NCI-H2171 (cell line): Measurements from ENCODE around the gene TMEM106A.
"Not testable (repeated sequence)": the region's sequence is repeated elsewhere in the genome, so short reads cannot be mapped to it uniquely, and the experiment has no call there.

Experiments used
- DNase-seq: peaks from one replicate; lab custom pipeline; 2025; lab: John Stamatoyannopoulos, UW

Gene TMEM106A, protein sequence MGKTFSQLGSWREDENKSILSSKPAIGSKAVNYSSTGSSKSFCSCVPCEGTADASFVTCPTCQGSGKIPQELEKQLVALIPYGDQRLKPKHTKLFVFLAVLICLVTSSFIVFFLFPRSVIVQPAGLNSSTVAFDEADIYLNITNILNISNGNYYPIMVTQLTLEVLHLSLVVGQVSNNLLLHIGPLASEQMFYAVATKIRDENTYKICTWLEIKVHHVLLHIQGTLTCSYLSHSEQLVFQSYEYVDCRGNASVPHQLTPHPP

DNA sequence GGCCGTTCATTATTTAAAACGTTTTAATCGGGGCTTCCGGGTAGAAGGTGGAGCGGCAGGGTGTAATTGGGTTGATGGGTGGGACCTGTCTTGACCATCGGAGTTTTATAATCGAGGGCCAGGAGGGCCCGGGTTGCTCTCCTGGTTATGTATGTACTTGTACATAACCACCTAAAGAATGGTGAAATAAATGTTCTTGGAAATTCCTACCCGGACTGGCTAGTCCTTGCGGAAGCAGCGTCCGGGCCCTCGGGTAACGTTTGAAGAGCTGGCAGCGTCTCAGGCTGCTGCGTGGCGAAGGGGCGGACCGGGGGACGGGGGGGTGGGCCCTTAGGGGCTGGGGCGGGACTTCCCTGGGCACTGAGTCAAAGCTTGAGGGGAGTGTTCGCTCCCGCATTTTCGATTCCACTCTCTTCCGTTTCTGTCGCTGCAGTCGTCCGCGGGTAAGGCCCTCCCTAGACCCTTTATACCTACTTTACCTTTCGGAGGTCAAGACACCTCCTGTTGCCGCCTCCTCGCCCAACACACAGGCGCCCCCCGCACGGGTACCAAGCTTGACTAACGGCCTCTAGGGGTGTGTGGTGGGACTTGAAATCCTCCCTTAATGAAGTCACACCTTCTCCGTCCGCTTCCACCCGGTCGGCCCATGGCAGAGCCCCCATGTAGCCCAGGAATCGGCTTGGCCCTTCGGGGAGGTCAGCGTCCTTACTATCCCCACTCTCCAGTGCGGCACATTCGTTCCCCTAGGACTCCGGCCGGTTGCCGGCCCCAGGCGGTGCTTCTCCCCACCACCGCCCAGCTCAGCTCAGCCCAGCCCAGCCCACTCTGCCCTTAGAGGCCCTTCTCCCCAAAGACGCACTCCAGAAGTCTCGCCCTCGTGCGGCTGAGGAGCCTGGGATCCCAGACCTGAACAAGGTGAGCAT lies at the start of gene TMEM106A:
Gene TMEM106A, plus strand, starts transcription at position 396 of the 923 bp plus-strand sequence. CDS start 1,167 bp downstream, outside the sequence.
- DNase-seq: no peak

- DNase-seq: not testable (repeated sequence)
These were observed 45.7 kb upstream of the TMEM106A start for GRCh38 chr17:43165971-43166370.

DNA sequence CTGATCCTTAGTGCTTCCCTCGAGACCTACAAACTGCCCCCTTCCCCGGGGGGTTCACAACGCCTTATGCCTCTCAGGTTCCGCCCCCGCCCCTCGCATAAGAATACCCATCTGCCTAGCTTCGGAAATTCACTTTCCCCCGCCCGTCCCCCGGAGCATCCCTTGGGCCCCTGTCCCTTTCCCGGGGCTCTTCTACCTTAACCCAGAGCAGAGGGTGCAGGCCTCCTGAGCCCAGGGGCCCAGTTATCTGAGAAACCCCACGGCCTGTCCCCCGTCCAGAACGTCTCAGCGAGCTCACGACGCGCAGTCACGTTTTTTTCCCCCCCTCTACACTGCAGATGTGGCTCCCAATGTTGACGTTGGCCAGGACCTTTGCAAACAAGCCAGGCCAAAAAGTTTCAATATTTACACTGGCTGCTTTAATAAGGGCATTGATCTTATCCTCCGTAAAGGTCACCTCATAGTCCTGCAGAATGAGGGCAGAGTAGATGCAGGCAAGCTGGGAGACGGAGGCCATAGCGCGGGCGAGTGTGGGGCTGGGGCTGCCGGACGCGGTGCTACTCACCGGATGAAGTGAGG lies 42.0 kb upstream of the TMEM106A start:
- peak; percentile 41 for DNase-seq

DNA sequence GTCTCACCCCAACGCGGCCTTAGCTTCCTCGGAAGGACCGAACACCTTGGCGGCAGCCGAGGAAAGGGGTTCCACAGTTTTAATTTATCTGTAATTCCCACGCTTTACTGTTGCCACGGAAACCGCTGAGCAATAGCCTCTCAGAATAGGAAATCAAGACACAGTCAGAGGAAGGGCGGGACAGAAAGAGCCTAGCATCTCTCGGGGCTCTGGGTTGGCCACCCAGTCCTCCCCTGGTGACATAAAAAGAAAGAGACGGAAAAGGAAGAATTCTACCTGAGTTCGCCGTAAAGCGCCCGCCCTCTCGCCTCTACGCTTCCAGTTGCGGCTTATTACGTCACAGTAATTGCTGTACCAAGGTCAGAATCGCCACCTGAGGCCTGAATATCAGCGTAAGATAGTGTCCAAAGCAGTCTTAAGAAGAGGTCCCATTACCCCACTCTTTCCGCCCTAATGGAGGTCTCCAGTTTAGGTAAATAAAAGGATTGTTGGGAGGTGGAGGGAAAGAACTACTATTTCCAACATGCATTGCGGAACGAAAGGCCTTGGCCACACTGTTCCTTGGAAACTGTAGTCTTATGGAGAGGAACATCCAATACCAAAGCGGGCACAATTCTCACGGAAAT lies 41.4 kb upstream of the TMEM106A start:
- DNase-seq: peak; percentile 94

DNA sequence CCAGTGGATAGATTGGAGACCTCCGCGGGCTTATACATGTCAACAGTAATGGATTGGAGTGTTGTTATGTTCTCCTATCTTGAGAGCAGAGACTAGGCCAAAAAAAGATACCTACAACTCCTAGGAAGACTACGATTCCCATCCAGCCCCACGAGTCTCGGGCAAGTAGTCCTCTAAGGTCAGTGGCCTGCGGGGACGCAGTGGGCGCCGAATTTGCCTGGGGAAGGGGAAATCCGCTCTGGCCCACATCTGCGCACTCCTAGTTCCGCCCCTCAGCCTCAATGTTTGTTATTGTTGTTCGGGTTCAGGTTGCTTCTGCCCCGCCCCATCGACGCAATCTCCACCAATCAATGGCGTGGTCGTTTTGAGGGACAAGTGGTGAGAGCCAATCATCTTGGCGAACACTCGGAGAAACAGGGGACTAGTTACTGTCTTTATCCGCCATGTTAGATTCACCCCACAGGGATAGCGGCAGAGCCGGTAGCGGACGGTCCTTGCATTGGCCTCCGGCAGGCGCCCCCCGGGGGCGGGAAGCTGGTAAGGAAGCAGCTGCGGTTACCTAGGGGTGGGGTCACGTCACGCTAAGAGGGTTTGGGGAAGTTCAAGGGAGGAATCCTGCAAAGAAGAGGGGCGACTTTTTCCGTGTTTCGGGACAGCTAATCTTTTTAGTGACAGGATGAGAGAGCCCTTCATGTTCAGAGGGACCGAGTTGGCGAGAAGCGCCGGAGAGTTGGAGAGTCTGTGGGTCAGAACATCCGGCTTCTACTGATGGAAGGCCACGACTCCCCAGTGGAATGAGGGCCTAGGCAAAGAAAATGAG lies 40.7 kb upstream of the TMEM106A start, which contains the start of gene NBR1:
Gene NBR1, plus strand, starts transcription at position 449 of the 820 bp plus-strand sequence. CDS start 4,586 bp downstream, outside the sequence.
- peak; percentile 98 for DNase-seq

- DNase-seq: no peak
These were observed 39.8 kb upstream of the TMEM106A start for GRCh38 chr17:43171586-43172487.

- DNase-seq: no peak
These were observed 36.2 kb upstream of the TMEM106A start for GRCh38 chr17:43175213-43176118.

DNA sequence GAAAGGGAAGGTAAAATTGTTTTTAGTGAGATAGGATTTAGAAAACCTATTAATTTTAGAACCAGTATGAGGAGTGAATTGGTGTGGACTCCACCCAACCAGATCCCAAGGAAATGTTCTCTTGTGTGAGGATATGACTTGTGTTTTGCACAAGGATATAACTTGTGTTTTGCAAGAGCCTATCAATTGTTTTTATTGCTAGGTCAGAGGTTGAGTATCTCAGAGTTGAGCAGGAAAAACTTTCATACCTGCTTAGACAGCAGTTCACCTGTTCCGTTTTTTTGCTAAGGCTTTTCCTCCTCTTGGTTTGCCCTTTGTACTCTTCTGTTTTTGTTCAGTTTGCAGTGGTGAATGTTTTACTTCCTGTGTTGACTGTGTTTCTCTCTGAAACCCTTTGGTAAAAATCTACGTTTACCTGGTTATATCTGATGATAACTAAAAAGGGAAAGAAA lies 35.5 kb upstream of the TMEM106A start:
- DNase-seq: no peak

GRCh38 chr17:43183921-43184320 lies 27.8 kb upstream of the TMEM106A start:
- no peak for DNase-seq

GRCh38 chr17:43186656-43187055 lies 25.0 kb upstream of the TMEM106A start:
- not testable (repeated sequence) for DNase-seq

- DNase-seq: no peak
These were observed 18.4 kb upstream of the TMEM106A start for GRCh38 chr17:43193251-43193650.

GRCh38 chr17:43199633-43200032 lies 12.0 kb upstream of the TMEM106A start:
- DNase-seq: no peak

- DNase-seq: peak; percentile 9
These were observed 11.5 kb upstream of the TMEM106A start for GRCh38 chr17:43200127-43200526.

DNA sequence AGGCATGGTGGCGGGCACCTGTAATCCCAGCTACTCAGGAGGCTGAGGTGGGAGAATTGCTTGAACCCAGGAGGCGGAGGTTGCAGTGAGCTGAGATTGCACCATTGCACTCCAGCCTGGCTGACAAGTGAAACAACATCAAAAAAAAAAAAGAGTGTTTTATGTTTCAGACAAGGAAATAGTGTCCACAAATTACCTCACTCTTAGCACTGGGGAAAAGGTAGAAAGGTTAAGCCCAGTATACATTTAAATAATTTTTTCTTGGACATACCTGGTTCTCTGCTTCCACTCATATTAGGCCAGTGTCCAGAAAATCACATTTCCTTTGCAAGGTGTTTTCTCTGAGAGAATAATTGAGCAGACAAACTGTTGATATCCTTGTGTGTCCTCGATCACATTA lies 8.7 kb upstream of the TMEM106A start:
- DNase-seq: not testable (repeated sequence)

- DNase-seq: no peak
These were observed 1.1 kb upstream of the TMEM106A start for GRCh38 chr17:43210576-43210975.

DNA sequence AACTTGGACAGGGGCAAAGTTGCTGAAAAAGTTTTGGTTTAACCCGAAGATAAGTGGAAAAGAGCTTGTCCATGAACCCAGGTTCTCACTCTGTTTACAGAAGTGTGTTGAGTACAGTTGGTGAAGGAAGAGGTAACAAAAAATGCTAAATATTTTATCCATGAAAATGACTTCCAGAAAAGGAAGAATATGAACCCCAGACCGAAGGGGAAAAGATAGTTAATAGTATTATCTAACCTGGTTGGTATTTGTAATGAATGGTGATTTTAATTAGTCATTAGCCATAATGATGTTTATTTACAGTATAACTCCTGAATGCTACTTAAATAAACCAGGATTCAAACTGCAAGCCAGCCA lies 574 bp upstream of the TMEM106A start:
- DNase-seq: no peak

GRCh38 chr17:43212641-43213490 lies 1.2 kb downstream of the TMEM106A start:
- DNase-seq: no peak

GRCh38 chr17:43213545-43213944 lies 1.9 kb downstream of the TMEM106A start:
- DNase-seq: no peak
